Nephron progenitor cell (in vitro differentiated cells): ENCODE measurements around the gene PTPN3.

ENCODE experiments used
- DNase-seq: peaks from one replicate; pipeline ENCODE4 v3.0.0; 2021
- H3K27ac Mint-ChIP-seq: 2 replicates; pipeline ENCODE4 v1.8.0; 2021; ENCODE audit warnings: mild to moderate bottlenecking, moderate library complexity, mixed read lengths
- H3K27me3 Mint-ChIP-seq: 2 replicates; pipeline ENCODE4 v1.8.0; 2021; ENCODE audit warnings: mild to moderate bottlenecking, low read depth, mixed read lengths; ENCODE audit not compliant: poor library complexity
- H3K36me3 Mint-ChIP-seq: 2 replicates; pipeline ENCODE4 v1.8.0; 2021; ENCODE audit warnings: low read depth, mixed read lengths
- H3K4me1 Mint-ChIP-seq: 2 replicates; pipeline ENCODE4 v1.8.0; 2021; ENCODE audit warnings: mixed read lengths
- H3K4me3 Mint-ChIP-seq: 2 replicates; pipeline ENCODE4 v1.8.0; 2021; ENCODE audit warnings: mild to moderate bottlenecking, moderate library complexity, mixed read lengths
- H3K9me3 Mint-ChIP-seq: 2 replicates; pipeline ENCODE4 v1.8.0; 2021; ENCODE audit warnings: mild to moderate bottlenecking, moderate library complexity, mixed read lengths
- CTCF ChIP-seq: fragments of 200-600 bp; sonication (generic); IDR thresholded peaks from 2 replicates; pipeline ENCODE4 v1.5.0; 2021; ENCODE audit warnings: antibody characterized with exemption

PTPN3 gene

GRCh38 chr9:109428854-109429253 lies 69.3 kb downstream of the PTPN3 start:
- Mint-ChIP-seq H3K4me3 (no peak overlapping the region), H3K36me3 (peaks cover 16% of the 10 kb centered on the region), H3K27ac (no peak overlapping the region), H3K27me3 (peaks cover 5% of the 10 kb centered on the region), H3K9me3 (peaks cover 7% of the 10 kb centered on the region), H3K4me1 (peaks cover 39% of the 10 kb centered on the region)
- no peak for TF ChIP-seq CTCF
- DNase-seq = no peak

- peaks cover 14% of the 10 kb centered on the region for H3K36me3 Mint-ChIP-seq
- peaks cover 7% of the 10 kb centered on the region for H3K9me3 Mint-ChIP-seq
- H3K27ac Mint-ChIP-seq = peak overlapping the region; percentile 46
- TF ChIP-seq CTCF = no peak
- peaks cover 49% of the 10 kb centered on the region for H3K4me1 Mint-ChIP-seq
- no peak overlapping the region for H3K4me3 Mint-ChIP-seq
- H3K27me3 Mint-ChIP-seq = peaks cover 5% of the 10 kb centered on the region
- no peak for DNase-seq
Measured at GRCh38 chr9:109427886-109428285, 70.2 kb downstream of the PTPN3 start.

- DNase-seq = no peak
- Mint-ChIP-seq H3K27me3 (peaks cover 2% of the 10 kb centered on the region), H3K36me3 (peaks cover 4% of the 10 kb centered on the region), H3K9me3 (no peaks in the 10 kb centered on the region), H3K4me3 (no peak overlapping the region), H3K27ac (peak overlapping the region; percentile 95), H3K4me1 (peaks cover 59% of the 10 kb centered on the region)
- TF ChIP-seq CTCF = no peak
Measured at GRCh38 chr9:109426626-109427402, 71.3 kb downstream of the PTPN3 start.

GRCh38 chr9:109424618-109425017 lies 73.5 kb downstream of the PTPN3 start:
- Mint-ChIP-seq H3K36me3 (no peaks in the 10 kb centered on the region), H3K9me3 (no peaks in the 10 kb centered on the region), H3K4me3 (no peak overlapping the region), H3K27me3 (peaks cover 1% of the 10 kb centered on the region), H3K27ac (no peak overlapping the region), H3K4me1 (peaks cover 68% of the 10 kb centered on the region)
- no peak for DNase-seq
- TF ChIP-seq CTCF = no peak

GRCh38 chr9:109423877-109424276 lies 74.2 kb downstream of the PTPN3 start:
- no peaks in the 10 kb centered on the region for H3K27me3 Mint-ChIP-seq
- peak overlapping the region; percentile 66 for H3K27ac Mint-ChIP-seq
- no peak for TF ChIP-seq CTCF
- no peak for DNase-seq
- H3K9me3 Mint-ChIP-seq = no peaks in the 10 kb centered on the region
- peaks cover 76% of the 10 kb centered on the region for H3K4me1 Mint-ChIP-seq
- no peak overlapping the region for H3K4me3 Mint-ChIP-seq
- no peaks in the 10 kb centered on the region for H3K36me3 Mint-ChIP-seq

- DNase-seq = no peak
- TF ChIP-seq CTCF = no peak
- H3K4me1 Mint-ChIP-seq = peaks cover 80% of the 10 kb centered on the region
- no peaks in the 10 kb centered on the region for H3K36me3 Mint-ChIP-seq
- H3K4me3 Mint-ChIP-seq = no peak overlapping the region
- peak overlapping the region; percentile 77 for H3K27ac Mint-ChIP-seq
- no peaks in the 10 kb centered on the region for H3K9me3 Mint-ChIP-seq
- H3K27me3 Mint-ChIP-seq = no peaks in the 10 kb centered on the region
Measured at GRCh38 chr9:109422641-109423040, 75.5 kb downstream of the PTPN3 start.
